Breast epithelium (tissue), 3 donors: Measurements from ENCODE around the gene PUM1.

Source experiments
- CTCF ChIP-seq, 3 donors: fragments of 450-650 bp; IDR thresholded peaks; one replicate each; pipeline ENCODE4 v1.5.1; 2016 to 2017; ENCODE audit warnings: antibody characterized with exemption in 3 of 3, mild to moderate bottlenecking in 3 of 3, moderate library complexity in 3 of 3
- POLR2AphosphoS5 ChIP-seq, 3 donors: sonication (generic); formaldehyde crosslinking; IDR thresholded peaks; one replicate each; pipeline ENCODE4 v1.6.1; 2017; ENCODE audit warnings: antibody characterized with exemption in 3 of 3

GRCh38 chr1:30916296-30916695, 149.2 kb downstream of the PUM1 start:
- TF ChIP-seq CTCF (IDR thresholded peaks at IDR 0.05): no peak
- no peak for TF ChIP-seq POLR2AphosphoS5 (IDR thresholded peaks at IDR 0.05)
